Measurements from ENCODE around the gene CYB5B. TPM values are rescaled to one million over a fixed set of nuclear protein-coding genes. Genes with fewer than 3 reads are reported as not detected.

CYB5B gene
- total RNA-seq, 1 donor from 2014 or later = 104 TPM

DNA sequence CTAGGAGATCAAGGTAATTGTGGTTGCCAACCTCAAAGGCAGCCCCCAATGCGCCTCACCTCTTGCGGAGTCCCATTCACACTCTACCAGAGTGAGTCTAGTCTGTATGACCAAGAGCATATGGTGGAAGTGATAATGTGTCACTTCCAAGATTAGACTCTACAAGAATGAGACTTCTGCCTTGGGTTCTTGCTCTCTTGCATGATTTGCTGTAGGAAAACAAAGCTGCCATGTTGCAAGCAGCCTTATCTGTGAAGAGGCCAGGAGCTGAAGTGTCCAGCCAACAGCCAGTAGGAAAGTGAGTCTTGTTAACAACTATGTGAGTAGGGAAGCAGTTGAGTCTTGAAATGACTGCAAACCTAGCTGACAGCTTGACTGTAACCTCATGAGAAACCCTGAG is 42.0 kb upstream of the CYB5B start:
- no peaks in the 10 kb centered on the region for H3K27me3 Mint-ChIP-seq
- H3K4me3 Mint-ChIP-seq (ENCODE audit: low read depth) = no peak overlapping the region
- no peak for DNase-seq (ENCODE audit: low spot score, unreplicated experiment)
- H3K9me3 Mint-ChIP-seq (ENCODE audit: low read depth) = no peaks in the 10 kb centered on the region
- H3K4me1 Mint-ChIP-seq (ENCODE audit: low read depth) = peaks cover 12% of the 10 kb centered on the region
- no peak for TF ChIP-seq CTCF (IDR thresholded peaks at IDR 0.05; ENCODE audit: unreplicated experiment)
- peaks cover 14% of the 10 kb centered on the region for H3K36me3 Mint-ChIP-seq (ENCODE audit: insufficient read depth)
- H3K27ac Mint-ChIP-seq = no peak overlapping the region

DNA sequence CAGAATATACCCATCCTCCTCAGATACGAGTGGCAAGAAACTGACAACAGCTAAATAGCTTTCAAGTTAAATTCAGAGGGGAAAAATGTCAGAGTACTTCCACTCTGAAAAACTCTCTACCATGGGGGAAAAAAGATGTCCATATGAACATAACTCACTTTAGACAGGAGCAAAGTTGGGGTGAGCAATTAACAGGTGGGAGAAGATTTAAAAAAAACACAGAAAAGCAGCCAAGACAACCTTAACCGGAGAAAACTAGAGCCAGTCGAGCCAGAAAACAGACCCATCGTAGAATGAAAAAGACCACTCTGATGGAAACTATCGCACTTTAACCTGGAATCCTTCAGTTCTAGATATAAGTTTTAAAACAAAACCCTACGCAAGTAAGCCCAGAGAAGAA is 39.4 kb upstream of the CYB5B start:
- H3K9me3 Mint-ChIP-seq (ENCODE audit: low read depth) = no peaks in the 10 kb centered on the region
- H3K4me3 Mint-ChIP-seq (ENCODE audit: low read depth) = peak overlapping the region; percentile 86
- DNase-seq (ENCODE audit: low spot score, unreplicated experiment) = no peak
- H3K27me3 Mint-ChIP-seq = no peaks in the 10 kb centered on the region
- peaks cover 12% of the 10 kb centered on the region for H3K4me1 Mint-ChIP-seq (ENCODE audit: low read depth)
- peaks cover 6% of the 10 kb centered on the region for H3K36me3 Mint-ChIP-seq (ENCODE audit: insufficient read depth)
- TF ChIP-seq CTCF (IDR thresholded peaks at IDR 0.05; ENCODE audit: unreplicated experiment) = no peak
- peak overlapping the region; percentile 97 for H3K27ac Mint-ChIP-seq

- Mint-ChIP-seq H3K27me3 (no peaks in the 10 kb centered on the region), H3K27ac (no peak overlapping the region), H3K9me3 (ENCODE audit: low read depth) (no peaks in the 10 kb centered on the region), H3K36me3 (ENCODE audit: insufficient read depth) (peaks cover 6% of the 10 kb centered on the region), H3K4me1 (ENCODE audit: low read depth) (peaks cover 12% of the 10 kb centered on the region), H3K4me3 (ENCODE audit: low read depth) (peak overlapping the region; percentile 86)
- DNase-seq (ENCODE audit: low spot score, unreplicated experiment) = no peak
- no peak for TF ChIP-seq CTCF (IDR thresholded peaks at IDR 0.05; ENCODE audit: unreplicated experiment)
Observed at GRCh38 chr16:69386596-69386995, 37.8 kb upstream of the CYB5B start.

DNA sequence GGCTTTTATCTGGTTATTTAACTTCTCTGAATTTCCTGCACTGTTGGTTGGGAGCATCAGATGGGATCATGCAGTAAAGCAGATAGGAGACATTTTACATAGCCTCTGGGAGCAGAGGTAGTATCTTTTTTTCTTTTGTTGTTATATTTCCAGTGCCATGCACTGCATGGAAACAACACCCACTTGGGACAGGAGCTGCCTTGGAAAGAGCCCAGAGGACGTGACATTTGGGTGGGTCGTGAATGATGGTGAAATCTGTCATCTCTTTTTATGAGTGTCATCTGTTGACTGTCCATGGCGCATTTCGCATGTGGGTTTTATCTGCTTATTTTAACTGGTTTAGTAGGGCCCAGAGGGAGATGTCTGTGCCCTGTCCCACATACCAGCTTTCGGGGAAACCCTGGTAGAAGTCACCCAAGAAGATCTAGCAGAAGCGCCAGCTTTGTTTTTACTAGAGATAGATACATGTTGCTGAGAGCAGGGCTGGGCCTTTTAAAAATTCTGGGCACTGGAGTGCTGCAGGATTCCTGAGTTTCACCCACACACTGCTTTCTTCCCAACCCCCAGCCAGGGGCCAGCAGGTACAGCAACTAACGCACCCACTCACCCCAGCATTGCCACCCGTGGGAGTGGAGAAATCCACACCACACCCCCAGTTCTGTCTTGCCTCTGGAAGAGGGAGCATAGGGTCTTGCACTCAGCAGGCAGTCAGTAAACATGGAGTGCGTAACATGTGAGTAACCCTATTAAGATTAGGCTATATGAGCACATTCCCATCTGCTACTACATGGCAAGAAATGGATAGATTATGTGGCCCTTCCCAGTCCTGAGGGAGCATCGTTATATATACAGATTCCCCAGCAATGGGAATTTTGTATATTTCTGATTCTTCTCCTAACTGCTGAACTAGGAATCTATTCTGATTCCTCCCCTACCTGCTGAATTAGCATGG is 30.2 kb upstream of the CYB5B start:
- no peak overlapping the region for H3K4me3 Mint-ChIP-seq (ENCODE audit: low read depth)
- no peak overlapping the region for H3K27ac Mint-ChIP-seq

DNA sequence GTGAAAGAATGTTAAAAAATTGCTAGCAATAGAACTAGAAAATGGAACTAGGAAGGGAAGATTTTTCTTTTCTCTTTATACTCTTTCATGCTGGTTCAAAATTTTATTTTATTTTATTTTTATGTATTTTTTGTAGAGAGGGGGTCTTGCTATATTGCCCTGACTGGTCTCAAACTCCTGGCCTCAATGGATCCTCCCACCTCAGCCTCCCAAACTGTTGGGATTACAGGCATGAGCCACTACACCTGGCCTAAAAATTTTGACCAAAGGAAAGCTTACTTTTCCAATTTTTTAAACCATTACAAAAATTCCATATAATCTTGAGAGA is 28.6 kb upstream of the CYB5B start:
- Mint-ChIP-seq H3K4me1 (ENCODE audit: low read depth) (peaks cover 20% of the 10 kb centered on the region), H3K4me3 (ENCODE audit: low read depth) (no peak overlapping the region)

More for the DNA sequence above, 30.2 kb upstream of the CYB5B start:
- Mint-ChIP-seq H3K27me3 (no peaks in the 10 kb centered on the region), H3K4me1 (ENCODE audit: low read depth) (peaks cover 20% of the 10 kb centered on the region), H3K9me3 (ENCODE audit: low read depth) (no peaks in the 10 kb centered on the region), H3K36me3 (ENCODE audit: insufficient read depth) (no peaks in the 10 kb centered on the region)
- no peak for TF ChIP-seq CTCF (IDR thresholded peaks at IDR 0.05; ENCODE audit: unreplicated experiment)
- no peak for DNase-seq (ENCODE audit: low spot score, unreplicated experiment)

More for the DNA sequence above, 28.6 kb upstream of the CYB5B start:
- no peaks in the 10 kb centered on the region for H3K27me3 Mint-ChIP-seq
- H3K36me3 Mint-ChIP-seq (ENCODE audit: insufficient read depth) = no peaks in the 10 kb centered on the region
- DNase-seq (ENCODE audit: low spot score, unreplicated experiment) = no peak
- TF ChIP-seq CTCF (IDR thresholded peaks at IDR 0.05; ENCODE audit: unreplicated experiment) = no peak
- peak overlapping the region; percentile 98 for H3K27ac Mint-ChIP-seq
- H3K9me3 Mint-ChIP-seq (ENCODE audit: low read depth) = no peaks in the 10 kb centered on the region
